Measurements from ENCODE around the gene SCAMP1.
"Not testable (repeated sequence)": the region's sequence is repeated elsewhere in the genome, so short reads cannot be mapped to it uniquely, and the experiment has no call there.

DNA sequence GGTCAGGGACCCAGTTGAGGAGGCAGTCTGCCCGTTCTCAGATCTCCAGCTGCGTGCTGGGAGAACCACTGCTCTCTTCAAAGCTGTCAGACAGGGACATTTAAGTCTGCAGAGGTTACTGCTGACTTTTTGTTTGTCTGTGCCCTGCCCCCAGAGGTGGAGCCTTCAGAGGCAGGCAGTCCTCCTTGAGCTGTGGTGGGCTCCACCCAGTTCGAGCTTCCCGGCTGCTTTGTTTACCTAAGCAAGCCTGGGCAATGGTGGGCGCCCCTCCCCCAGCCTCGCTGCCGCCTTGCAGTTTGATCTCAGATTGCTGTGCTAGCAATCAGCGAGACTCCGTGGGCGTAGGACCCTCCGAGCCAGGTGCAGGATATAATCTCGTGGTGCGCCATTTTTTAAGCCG is 97.1 kb downstream of the SCAMP1 start:
- not testable (repeated sequence) for TF ChIP-seq CTCF, POLR2A (IDR thresholded peaks at IDR 0.05)
